NT2/D1 (cell line): Measurements from ENCODE around the gene GPX5.

Experiments used
- YY1 ChIP-seq: IDR thresholded peaks from 2 replicates; pipeline ENCODE4 v1.6.1; 2011; ENCODE audit not compliant: insufficient read length, insufficient read depth
- ZNF274 ChIP-seq: IDR thresholded peaks from 2 replicates; pipeline ENCODE4 v1.6.1; 2011; ENCODE audit warnings: mild to moderate bottlenecking, low read depth, low read length

DNA sequence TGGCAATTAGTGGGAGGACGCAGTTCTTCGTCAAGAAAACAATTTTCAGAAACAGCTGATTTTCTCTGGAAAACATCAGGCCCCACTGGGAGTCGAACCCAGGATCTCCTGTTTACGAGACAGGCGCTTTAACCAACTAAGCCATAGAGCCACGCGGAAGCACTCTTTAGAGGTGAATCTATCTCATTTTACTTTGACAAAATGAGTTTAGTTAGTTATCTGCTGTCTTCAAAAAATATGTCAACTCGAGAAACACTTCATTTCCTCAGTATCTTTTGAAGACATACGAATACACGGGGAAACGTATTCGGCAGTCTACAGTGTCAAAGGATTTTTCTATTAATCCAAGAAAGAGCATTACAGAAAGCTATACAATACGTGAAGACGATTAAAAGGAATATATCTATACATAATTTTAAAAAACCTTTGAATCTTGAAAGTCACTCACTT lies 36.7 kb upstream of the GPX5 start:
- TF ChIP-seq ZNF274 (no peak), YY1 (no peak)
